Femur (tissue), 1 donor: ENCODE measurements around the gene KDM4F.
"Not testable (repeated sequence)": the region's sequence is repeated elsewhere in the genome, so short reads cannot be mapped to it uniquely, and the experiment has no call there.

Experiments
- DNase-seq: peaks from one replicate; pipeline ENCODE4 v3.0.0-alpha.2; 2017

Gene KDM4F

GRCh38 chr11:95049122-95049521, at the start of gene KDM4F:
Gene KDM4F, plus strand, starts transcription at chr11:95049422.
- DNase-seq, result not testable (repeated sequence)

GRCh38 chr11:95003716-95004115, 45.5 kb upstream of the KDM4F start:
- DNase-seq, result no peak

- DNase-seq, result no peak
These were observed 43.6 kb upstream of the KDM4F start for GRCh38 chr11:95005642-95006041.

- no peak for DNase-seq
These were observed 37.8 kb upstream of the KDM4F start for GRCh38 chr11:95011376-95011775.

- no peak for DNase-seq
These were observed 34.9 kb upstream of the KDM4F start for GRCh38 chr11:95014184-95014821.

- DNase-seq, result no peak
These were observed 33.1 kb upstream of the KDM4F start for GRCh38 chr11:95016139-95016538.

GRCh38 chr11:95021468-95021867, 27.8 kb upstream of the KDM4F start:
- DNase-seq, result not testable (repeated sequence)

- DNase-seq, result no peak
These were observed 24.3 kb upstream of the KDM4F start, which contains the start of gene KDM4E for GRCh38 chr11:95024958-95025357. Gene KDM4E, plus strand, starts transcription at chr11:95025258. Its CDS starts 300 bp downstream, at chr11:95025558.

GRCh38 chr11:95025594-95025993, 23.6 kb upstream of the KDM4F start:
- DNase-seq, result not testable (repeated sequence)

GRCh38 chr11:95028357-95028756, 20.9 kb upstream of the KDM4F start:
- no peak for DNase-seq

- DNase-seq, result no peak
These were observed 16.2 kb upstream of the KDM4F start for GRCh38 chr11:95033051-95033450.

- DNase-seq, result no peak
These were observed 13.9 kb upstream of the KDM4F start for GRCh38 chr11:95035316-95035715.

- DNase-seq, result not testable (repeated sequence)
These were observed 11.7 kb upstream of the KDM4F start for GRCh38 chr11:95037356-95038035.

- DNase-seq, result no peak
These were observed 7.0 kb upstream of the KDM4F start for GRCh38 chr11:95042239-95042638.

- DNase-seq, result no peak
These were observed 6.3 kb upstream of the KDM4F start for GRCh38 chr11:95042906-95043305.

- DNase-seq, result no peak
These were observed 5.2 kb upstream of the KDM4F start for GRCh38 chr11:95044010-95044409.

GRCh38 chr11:95045812-95046211, 3.4 kb upstream of the KDM4F start:
- DNase-seq, result no peak

GRCh38 chr11:95050595-95051202, 1.5 kb downstream of the KDM4F start:
- no peak for DNase-seq

- no peak for DNase-seq
These were observed 5.1 kb downstream of the KDM4F start for GRCh38 chr11:95054356-95054755.

- no peak for DNase-seq
These were observed 6.2 kb downstream of the KDM4F start for GRCh38 chr11:95055283-95055897.

- DNase-seq, result no peak
These were observed 8.7 kb downstream of the KDM4F start for GRCh38 chr11:95057959-95058358.

GRCh38 chr11:95058621-95059020, 9.4 kb downstream of the KDM4F start:
- DNase-seq, result no peak

- no peak for DNase-seq
These were observed 9.8 kb downstream of the KDM4F start for GRCh38 chr11:95059046-95059445.

- no peak for DNase-seq
These were observed 16.1 kb downstream of the KDM4F start for GRCh38 chr11:95065336-95065735.
